Right lobe of liver (tissue), 4 donors: Measurements from ENCODE around the gene RSPO1.

Experiments used
- CTCF ChIP-seq, 4 donors: fragments of 200-600 bp in 3 of 4; fragments of 450-650 bp in 1 of 4; IDR thresholded peaks; one replicate each; pipeline versions ENCODE4 v1.5.1 to v1.8.0; 2016 to 2022; ENCODE audit warnings: antibody characterized with exemption in 4 of 4, mild to moderate bottlenecking in 2 of 4
- POLR2A ChIP-seq: fragments of 450-650 bp; IDR thresholded peaks from one replicate; pipeline ENCODE4 v1.6.1; 2017; ENCODE audit warnings: antibody characterized with exemption, mild to moderate bottlenecking
- donor health status: DM: no; HTN: no; CAD: no.
- donor health status: DM: no; HTN: no; CAD: no.
- donor health status: DM: no; HTN: yes; CAD: no.

- TF ChIP-seq CTCF (IDR thresholded peaks at IDR 0.05) (no peak), POLR2A (no peak)
These were observed 31.7 kb upstream of the RSPO1 start for GRCh38 chr1:37666241-37666867.
